Inferior parietal cortex (tissue), 1 donor: ENCODE data around the gene RAMP3.
A peak's percentile ranks its signal among the peaks of the same experiment; 100 is the strongest.

Source experiments
- DNase-seq: peaks from one replicate; pipeline ENCODE4 v3.0.0-alpha.2; 2016; ENCODE audit errors: extremely low spot score

RAMP3 gene

DNA sequence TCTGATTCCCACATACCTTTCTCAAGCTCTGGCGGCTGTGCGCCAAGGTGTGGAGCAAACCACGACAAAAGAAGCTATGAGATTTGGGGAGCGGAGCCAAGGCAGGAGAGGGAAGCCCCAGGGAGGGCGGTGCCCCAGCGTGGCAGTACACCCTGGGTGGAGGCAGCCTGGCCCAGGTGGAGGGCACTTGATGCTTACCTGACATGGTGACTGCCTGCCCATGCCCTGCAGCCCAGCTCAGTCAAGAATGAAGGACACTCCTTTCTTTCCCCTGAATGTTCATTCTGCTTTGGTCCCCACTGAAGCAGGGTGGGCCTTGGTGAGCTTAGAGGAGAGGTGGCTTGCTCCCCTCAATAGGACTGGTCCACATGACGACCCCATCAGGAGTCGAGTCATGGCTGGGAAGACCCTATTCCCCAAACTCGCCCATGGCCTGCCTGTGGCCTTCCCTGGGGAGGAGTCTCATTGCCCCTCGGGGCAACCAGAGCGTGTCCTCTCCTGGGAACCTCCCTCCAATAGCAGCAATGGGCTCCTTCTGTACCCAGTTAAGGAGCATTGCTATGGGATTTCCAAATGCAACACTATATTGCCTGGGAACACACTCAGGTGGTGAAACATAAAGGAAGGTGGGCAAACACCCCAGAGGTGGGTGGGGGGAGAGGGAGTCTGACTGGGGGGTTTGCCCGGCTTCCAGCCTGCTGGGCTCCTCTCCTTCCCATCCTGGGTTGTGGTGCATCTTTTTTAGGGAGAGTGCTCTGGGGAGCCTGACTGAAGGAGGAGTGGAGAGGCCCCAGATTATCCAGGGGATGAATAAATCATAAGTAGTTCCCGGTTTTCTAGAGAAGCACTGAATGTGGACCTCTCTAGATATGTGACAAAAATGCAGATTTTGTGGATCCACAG is 22.7 kb downstream of the RAMP3 start:
- no peak for DNase-seq

- DNase-seq, result no peak
These were observed 23.8 kb downstream of the RAMP3 start for GRCh38 chr7:45181286-45181960.

GRCh38 chr7:45181991-45182855 is 24.6 kb downstream of the RAMP3 start:
- DNase-seq, result no peak

- no peak for DNase-seq
These were observed 25.5 kb downstream of the RAMP3 start for GRCh38 chr7:45182856-45183710.

- DNase-seq, result no peak
These were observed 26.2 kb downstream of the RAMP3 start for GRCh38 chr7:45183711-45184210.

DNA sequence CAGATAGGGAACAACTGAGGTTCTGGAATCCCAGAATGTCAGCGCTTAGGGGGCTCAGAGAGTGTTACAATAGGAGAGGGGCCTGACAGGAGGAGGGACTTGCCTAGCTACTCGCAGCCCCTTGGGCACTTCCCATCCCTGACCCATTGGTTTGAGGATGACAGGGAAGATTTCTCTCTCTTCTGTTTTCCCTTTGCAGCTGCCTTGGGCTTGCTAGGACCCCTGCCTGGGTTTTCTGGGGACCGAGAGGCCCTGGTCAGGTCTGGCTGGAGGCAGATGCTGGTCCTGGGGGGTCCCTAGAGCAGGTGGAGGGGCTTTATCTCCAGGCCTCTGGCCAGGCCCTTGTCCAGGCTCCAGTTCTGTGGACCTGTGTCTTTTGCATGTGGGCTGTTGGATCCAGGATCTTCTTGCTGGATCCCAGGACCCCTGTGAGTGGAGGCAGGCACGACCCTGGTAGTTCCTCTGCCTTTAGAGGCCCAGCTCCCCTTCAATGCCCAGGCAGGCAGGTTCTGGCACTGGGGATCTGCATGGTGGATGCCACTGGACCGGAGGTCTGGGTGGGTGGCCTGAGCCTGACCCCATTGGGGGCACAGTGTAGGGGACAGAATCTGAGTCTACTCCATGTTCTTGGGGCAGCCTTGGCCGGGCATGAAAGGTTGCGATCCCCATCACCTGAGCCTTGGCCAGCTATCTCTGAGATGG is 26.9 kb downstream of the RAMP3 start:
- DNase-seq, result no peak

GRCh38 chr7:45185028-45185863 is 27.7 kb downstream of the RAMP3 start:
- DNase-seq, result no peak

DNA sequence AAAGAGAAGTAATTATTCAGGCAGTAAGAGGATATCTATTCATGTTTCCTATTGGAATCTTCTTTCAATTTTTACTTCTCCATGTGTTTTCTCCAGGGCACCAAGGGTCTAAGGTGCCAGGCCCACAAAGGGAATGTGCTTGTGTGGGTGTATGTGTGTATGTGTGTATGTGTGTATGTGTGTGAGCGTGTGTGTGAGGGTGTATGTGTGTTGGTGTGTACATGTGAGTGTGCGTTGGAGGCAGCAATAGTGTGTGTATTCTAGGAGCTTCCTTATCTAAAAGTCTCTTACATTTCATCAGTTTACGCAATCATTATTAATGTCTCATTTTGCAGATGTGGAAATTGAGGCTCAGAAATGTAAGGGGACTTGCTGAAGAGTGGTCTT is 28.3 kb downstream of the RAMP3 start:
- no peak for DNase-seq

DNA sequence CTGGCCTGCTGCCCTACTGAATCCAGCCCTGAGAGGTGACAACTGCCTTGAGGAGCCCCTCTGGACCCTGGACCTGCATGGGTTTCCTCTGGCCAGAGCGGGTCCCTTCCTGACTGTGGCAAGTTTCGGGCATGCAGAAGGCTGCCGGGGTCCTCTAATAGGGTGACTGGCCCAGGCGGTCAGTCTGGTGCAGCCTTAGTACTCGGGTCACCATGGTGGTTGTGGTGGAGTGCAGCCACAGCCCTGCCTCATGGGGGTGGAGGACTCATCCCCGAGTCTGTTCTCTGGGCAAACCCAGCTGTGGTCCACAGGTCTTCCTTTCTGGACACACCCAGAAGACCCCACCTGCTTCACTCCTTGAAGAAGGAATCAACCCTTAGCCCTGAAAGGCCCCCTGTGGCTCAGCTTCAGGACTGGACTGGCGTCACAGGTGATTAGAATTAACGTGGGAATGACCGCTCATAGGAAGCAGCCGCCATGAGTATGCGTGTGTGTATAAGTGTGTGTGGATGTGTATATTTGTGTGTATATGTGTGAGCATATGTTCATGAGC is 28.7 kb downstream of the RAMP3 start:
- DNase-seq, result no peak

GRCh38 chr7:45187089-45187945 is 29.7 kb downstream of the RAMP3 start:
- no peak for DNase-seq

DNA sequence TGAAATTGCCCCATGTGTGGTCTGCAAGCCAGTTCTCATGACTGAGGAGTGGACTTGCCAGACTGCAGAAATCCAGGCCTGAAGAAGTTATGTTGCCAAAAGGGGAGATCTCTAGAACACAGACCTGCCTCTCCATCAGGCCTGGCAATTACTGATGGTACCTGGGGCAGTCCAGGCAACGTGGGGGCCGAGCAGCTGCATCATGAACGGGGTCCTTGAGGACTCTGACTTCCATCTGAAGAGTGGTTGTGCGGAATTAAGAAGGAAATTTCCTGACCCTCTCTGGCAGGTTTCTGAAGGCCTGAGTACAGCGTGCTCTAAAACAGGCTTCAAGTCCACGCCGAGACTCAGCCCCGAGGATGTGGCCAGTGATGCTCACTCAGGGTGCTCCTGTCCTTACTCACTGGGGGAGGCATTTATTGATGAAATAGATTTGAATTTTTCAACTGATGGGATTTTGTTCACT is 30.4 kb downstream of the RAMP3 start:
- no peak for DNase-seq

- no peak for DNase-seq
These were observed 31.1 kb downstream of the RAMP3 start for GRCh38 chr7:45188736-45189135.

GRCh38 chr7:45189151-45189970 is 31.8 kb downstream of the RAMP3 start:
- no peak for DNase-seq

DNA sequence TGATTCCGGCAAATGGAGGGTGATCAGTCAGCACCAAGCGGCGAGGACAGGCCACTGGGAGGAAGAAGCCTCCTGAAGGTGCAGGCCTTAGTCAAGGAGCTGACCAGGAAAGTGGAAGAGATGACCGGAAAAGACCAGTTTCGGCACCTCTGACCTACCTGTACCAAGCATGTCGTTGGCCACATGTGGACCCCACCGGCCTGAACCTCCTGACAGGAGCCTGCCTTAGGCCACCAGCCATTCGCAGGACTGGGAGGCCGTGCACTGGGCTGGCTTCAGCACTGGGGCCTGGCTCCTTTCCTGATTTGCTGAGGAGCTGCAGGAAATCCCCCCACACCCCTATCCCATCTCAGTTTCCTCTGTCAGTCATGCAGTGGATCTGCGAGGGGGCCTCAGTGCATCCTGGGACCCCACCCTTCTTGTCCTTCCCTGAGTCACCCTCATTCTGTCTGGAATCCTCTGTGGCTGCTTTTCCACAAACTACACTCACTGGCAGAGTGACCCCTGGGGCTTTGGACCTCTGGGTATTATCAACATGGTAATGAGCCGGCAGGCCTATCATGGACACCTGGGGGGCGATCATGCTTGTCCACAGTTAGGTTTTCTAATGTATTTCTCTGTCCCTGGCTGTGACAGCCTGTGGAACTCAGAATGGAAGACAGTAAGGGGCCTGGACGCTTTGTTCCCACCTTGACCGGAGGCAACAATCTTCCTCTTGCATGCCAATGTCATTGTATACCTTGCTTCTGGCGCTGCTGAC is 33.0 kb downstream of the RAMP3 start:
- no peak for DNase-seq

- DNase-seq, result peak; percentile 71
These were observed 33.8 kb downstream of the RAMP3 start for GRCh38 chr7:45191396-45191795.

- no peak for DNase-seq
These were observed 35.0 kb downstream of the RAMP3 start for GRCh38 chr7:45192621-45193041.
